ENCODE data around the gene CFAP65. TPM values are rescaled to one million over a fixed set of nuclear protein-coding genes. Genes with fewer than 3 reads are reported as not detected.

CFAP65 gene
- total RNA-seq, 1 donor from 2014 or later: not detected

DNA sequence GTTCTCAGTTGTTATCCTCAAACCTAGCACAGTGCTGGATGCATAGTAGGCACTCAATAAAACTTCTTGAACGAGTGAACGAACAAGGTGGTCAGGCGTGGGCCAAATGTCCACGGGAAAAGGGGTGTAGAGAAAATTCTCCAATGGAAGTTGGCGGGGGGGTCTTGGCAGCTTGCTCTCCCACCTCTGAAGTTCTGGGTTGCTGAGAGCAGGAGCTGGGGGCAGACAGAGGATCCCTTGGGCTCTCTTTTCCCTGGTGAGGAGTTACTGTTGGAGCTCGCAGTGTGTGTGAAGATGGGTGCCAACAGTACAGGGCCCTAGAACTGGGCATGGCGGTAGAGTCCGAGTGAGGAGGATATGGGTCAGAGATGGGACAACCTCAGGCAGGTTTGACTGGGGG is 45.8 kb downstream of the CFAP65 start:
- no peaks in the 10 kb centered on the region for H3K9me3 Mint-ChIP-seq
- TF ChIP-seq CTCF (IDR thresholded peaks at IDR 0.05; ENCODE audit: unreplicated experiment): no peak
- no peaks in the 10 kb centered on the region for H3K36me3 Mint-ChIP-seq
- H3K27me3 Mint-ChIP-seq (ENCODE audit: low read depth): peaks cover 95% of the 10 kb centered on the region
- peaks cover 14% of the 10 kb centered on the region for H3K4me1 Mint-ChIP-seq
- no peak overlapping the region for H3K4me3 Mint-ChIP-seq
- H3K27ac Mint-ChIP-seq: no peak overlapping the region
- no peak for DNase-seq (ENCODE audit: low spot score in 2 of 2, unreplicated experiment in 2 of 2)

DNA sequence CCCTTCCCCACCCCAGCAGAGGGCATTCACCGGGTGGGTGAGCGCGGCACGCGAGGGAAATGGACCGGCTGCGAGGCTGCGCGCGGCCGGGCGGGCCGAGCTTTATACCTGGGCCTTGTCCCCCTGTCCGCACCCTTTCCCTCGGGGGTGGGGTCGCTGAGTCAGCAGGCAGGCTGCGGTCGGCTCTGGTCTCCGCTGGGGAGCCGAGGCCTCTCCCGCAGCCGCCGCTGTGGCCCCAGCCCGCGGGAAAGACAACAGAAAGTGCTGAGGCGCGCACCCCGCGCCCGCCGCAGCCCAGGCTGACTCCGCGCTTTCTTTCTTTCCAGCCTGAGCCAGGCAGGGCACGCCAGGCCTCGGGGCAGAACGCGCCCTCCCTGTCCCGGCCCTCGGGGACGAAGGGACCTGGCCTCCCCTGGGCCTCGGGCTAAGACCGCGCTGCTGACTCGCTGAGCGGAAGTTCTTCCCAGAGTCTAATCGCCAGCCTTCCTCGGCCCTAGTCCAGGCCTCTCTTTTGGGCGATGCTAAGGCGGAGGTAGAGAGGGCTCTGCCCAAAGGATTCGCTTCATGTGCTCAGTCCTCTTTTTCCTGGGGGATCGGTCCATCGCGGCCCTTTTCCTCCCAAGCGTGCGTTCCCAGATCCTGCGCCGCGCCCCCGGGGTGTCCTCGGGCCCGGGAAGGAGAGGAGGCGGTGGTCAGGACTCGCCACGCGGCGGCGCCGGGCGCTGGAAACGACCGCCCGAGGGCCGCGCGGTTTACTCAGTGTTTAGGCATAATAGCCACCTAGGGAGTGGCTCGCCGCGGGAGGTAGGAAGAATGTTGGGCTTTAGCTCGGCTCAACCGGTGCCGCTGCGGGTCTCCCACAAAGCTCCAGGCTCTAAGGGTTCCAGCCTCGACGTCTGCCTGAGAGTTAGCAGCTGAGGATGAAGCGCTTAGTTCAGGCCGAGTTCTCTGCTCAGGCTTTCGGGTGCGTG is 47.7 kb downstream of the CFAP65 start, which contains the start of gene CRYBA2:
CRYBA2 (minus strand) TSS at position 78 of the 971 bp plus-strand sequence. CDS start 246 bp downstream, outside the sequence.
- Mint-ChIP-seq H3K9me3 (no peaks in the 10 kb centered on the region), H3K4me1 (peaks cover 9% of the 10 kb centered on the region), H3K27ac (no peak within 1 kb of the TSS), H3K27me3 (ENCODE audit: low read depth) (peaks cover 96% of the 10 kb centered on the region), H3K4me3 (no peak within 1 kb of the TSS), H3K36me3 (no peaks in the 10 kb centered on the region)
- no peak for DNase-seq (ENCODE audit: low spot score in 2 of 2, unreplicated experiment in 2 of 2)
- no peak for TF ChIP-seq CTCF (IDR thresholded peaks at IDR 0.05; ENCODE audit: unreplicated experiment)

- no peak for TF ChIP-seq CTCF (IDR thresholded peaks at IDR 0.05; ENCODE audit: unreplicated experiment)
- H3K36me3 Mint-ChIP-seq: no peaks in the 10 kb centered on the region
- H3K4me1 Mint-ChIP-seq: peaks cover 9% of the 10 kb centered on the region
- peaks cover 96% of the 10 kb centered on the region for H3K27me3 Mint-ChIP-seq (ENCODE audit: low read depth)
- no peaks in the 10 kb centered on the region for H3K9me3 Mint-ChIP-seq
- no peak overlapping the region for H3K27ac Mint-ChIP-seq
- no peak overlapping the region for H3K4me3 Mint-ChIP-seq
- no peak for DNase-seq (ENCODE audit: low spot score in 2 of 2, unreplicated experiment in 2 of 2)
Observed at GRCh38 chr2:218992703-218993344, 48.5 kb downstream of the CFAP65 start.

DNA sequence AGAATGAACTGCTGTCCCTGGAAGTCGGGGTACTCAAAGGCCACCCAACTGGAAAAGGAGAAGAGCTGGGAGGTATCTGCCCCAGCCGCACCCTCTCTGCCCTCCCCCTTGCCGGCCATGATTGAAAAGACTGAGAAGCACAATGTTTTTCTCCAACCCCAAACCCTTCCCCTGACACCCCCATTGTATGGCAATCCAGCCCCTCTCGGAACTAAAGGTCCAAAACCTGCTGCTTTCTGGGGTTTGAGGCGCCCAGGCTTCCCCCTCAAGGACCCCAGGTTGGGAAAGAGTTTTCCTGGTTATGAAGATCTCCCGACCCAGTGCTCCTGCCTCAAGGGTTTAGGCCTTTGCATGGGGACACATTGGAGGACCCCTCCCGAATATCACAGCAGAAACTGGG is 49.1 kb downstream of the CFAP65 start:
- Mint-ChIP-seq H3K9me3 (no peaks in the 10 kb centered on the region), H3K27me3 (ENCODE audit: low read depth) (peaks cover 96% of the 10 kb centered on the region), H3K4me1 (peaks cover 9% of the 10 kb centered on the region), H3K36me3 (no peaks in the 10 kb centered on the region), H3K27ac (no peak overlapping the region), H3K4me3 (no peak overlapping the region)
- no peak for TF ChIP-seq CTCF (IDR thresholded peaks at IDR 0.05; ENCODE audit: unreplicated experiment)
- no peak for DNase-seq (ENCODE audit: low spot score in 2 of 2, unreplicated experiment in 2 of 2)

DNA sequence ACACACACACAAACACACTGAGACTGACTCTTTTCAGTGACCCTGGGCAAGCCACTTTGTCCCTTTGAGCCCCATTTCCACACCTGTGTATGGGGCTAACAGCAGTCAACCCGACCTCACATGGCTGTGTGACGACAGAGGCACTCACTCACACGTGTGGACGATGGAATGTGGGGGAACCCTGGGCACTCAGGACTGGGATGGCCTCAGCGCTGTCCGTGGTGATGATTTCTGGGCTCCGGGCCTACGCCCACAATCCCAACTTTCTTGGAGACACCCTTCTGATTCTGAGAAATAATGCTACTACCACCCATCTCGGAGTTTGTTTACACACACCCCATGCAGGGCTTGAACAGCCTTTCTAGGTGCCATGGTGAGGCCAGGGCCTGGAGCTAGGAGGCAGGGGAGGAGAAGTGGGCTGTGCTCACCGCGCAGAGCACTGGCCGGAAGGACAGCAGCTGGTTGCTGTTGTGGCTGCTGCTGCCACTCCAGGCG is 49.6 kb downstream of the CFAP65 start:
- no peaks in the 10 kb centered on the region for H3K36me3 Mint-ChIP-seq
- DNase-seq (ENCODE audit: low spot score in 2 of 2, unreplicated experiment in 2 of 2): no peak
- H3K4me1 Mint-ChIP-seq: peaks cover 9% of the 10 kb centered on the region
- no peaks in the 10 kb centered on the region for H3K9me3 Mint-ChIP-seq
- no peak overlapping the region for H3K4me3 Mint-ChIP-seq
- no peak for TF ChIP-seq CTCF (IDR thresholded peaks at IDR 0.05; ENCODE audit: unreplicated experiment)
- H3K27me3 Mint-ChIP-seq (ENCODE audit: low read depth): peaks cover 97% of the 10 kb centered on the region
- no peak overlapping the region for H3K27ac Mint-ChIP-seq
